Suprapubic skin (tissue), 3 donors: ENCODE measurements around the gene SMAD4.

Experiments
- POLR2A ChIP-seq, 2 donors: fragments of 450-650 bp; IDR thresholded peaks; one replicate each; pipeline ENCODE4 v1.6.1; 2017; ENCODE audit warnings: antibody characterized with exemption in 2 of 2, mild to moderate bottlenecking in 2 of 2, moderate library complexity in 2 of 2
- TF ChIP-seq, protein P1 (sequence below), 2 donors: fragments of 200-600 bp in 1 of 2; fragments of 450-650 bp in 1 of 2; sonication (generic) in 1 of 2; IDR thresholded peaks; one replicate each; pipeline ENCODE4 v1.5.1; 2016 to 2019; ENCODE audit warnings: antibody characterized with exemption in 2 of 2, mild to moderate bottlenecking in 1 of 2, moderate library complexity in 1 of 2

DNA sequence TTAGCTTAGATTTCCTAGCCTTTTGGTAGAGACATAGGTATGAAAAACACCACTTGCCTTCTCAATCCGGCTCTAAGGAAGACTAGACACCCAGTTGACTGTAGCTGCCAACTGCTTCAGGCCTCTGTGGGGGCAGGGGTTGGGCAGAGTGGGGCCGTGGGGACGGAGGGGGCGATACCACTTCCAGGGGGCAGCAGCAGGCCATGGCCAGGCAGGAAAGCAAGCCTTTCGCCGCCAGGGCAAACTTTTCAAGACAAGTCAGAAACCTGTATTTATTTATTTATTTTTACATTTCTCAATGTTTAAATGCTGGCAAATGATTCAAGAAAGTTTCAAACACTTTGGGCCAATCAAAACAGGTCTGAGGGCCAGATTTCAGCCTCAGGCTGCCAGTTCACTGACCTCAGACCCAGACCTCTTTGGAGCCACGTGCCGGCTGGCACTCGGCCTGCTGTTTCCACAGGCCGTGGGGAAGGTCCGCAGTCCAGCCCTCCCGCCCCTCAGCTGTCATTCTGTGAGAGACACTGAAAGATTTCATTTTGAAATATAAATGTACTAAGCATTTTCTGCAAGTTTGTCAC lies 103.7 kb downstream of the SMAD4 start:
- no peak for TF ChIP-seq POLR2A (IDR thresholded peaks at IDR 0.05)
- TF ChIP-seq, protein P1, sequence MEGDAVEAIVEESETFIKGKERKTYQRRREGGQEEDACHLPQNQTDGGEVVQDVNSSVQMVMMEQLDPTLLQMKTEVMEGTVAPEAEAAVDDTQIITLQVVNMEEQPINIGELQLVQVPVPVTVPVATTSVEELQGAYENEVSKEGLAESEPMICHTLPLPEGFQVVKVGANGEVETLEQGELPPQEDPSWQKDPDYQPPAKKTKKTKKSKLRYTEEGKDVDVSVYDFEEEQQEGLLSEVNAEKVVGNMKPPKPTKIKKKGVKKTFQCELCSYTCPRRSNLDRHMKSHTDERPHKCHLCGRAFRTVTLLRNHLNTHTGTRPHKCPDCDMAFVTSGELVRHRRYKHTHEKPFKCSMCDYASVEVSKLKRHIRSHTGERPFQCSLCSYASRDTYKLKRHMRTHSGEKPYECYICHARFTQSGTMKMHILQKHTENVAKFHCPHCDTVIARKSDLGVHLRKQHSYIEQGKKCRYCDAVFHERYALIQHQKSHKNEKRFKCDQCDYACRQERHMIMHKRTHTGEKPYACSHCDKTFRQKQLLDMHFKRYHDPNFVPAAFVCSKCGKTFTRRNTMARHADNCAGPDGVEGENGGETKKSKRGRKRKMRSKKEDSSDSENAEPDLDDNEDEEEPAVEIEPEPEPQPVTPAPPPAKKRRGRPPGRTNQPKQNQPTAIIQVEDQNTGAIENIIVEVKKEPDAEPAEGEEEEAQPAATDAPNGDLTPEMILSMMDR (IDR thresholded peaks at IDR 0.05), result no peak
